ENCODE data around the gene GRID2.
"Not testable (repeated sequence)": the region's sequence is repeated elsewhere in the genome, so short reads cannot be mapped to it uniquely, and the experiment has no call there.

GRID2 gene

DNA sequence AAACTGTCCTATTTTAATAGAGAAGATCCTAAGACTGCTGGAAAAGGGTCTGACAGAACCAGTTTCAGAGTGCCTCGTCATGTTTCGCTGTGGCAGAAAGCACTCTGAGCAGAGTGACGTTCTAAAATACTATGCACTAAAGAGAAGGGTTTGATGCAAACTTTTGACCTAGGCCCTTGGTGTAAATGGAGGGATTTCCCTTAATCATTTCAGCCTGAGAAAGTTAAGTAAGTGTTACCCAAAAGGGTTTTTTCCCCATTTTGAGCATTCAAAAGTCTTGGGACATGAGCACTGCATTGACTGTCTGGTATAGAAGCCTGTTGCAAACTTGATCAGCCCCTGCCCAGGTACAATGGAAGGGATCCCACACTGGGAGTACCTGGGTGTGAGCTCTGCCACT, 1367.3 kb downstream of the GRID2 start:
- Histone ChIP-seq H3K4me3 (ENCODE audit: low read length) (no peak overlapping the region), H2AFZ (ENCODE audit: low read length) (no peak overlapping the region), H3K4me2 (ENCODE audit: low read depth, low read length) (no peak overlapping the region), H3K9me3 (replicated peaks; ENCODE audit: insufficient read depth, low read length) (no peaks in the 10 kb centered on the region), H3F3A (ENCODE audit: insufficient read depth, low read length) (no peaks in the 10 kb centered on the region), H4K20me1 (ENCODE audit: insufficient read depth, low read length) (no peaks in the 10 kb centered on the region), H3K27me3 (replicated peaks; ENCODE audit: insufficient read depth, low read length) (no peaks in the 10 kb centered on the region), H3K36me3 (replicated peaks; ENCODE audit: insufficient read depth, low read length) (no peaks in the 10 kb centered on the region), H3K9ac (ENCODE audit: low read length) (no peak overlapping the region), H3K9me2 (replicated peaks; ENCODE audit: insufficient read depth, low read length) (no peaks in the 10 kb centered on the region; the same call in 1 of the 2 replicates), H3K4me1 (ENCODE audit: low read length) (no peaks in the 10 kb centered on the region), H3K27ac (ENCODE audit: low read length) (no peak overlapping the region), H3K79me2 (ENCODE audit: low read length) (no peaks in the 10 kb centered on the region)
- TF ChIP-seq EZH2phosphoT487 (IDR thresholded peaks at IDR 0.05; ENCODE audit: low read length): no peak
- TF ChIP-seq, protein P1, sequence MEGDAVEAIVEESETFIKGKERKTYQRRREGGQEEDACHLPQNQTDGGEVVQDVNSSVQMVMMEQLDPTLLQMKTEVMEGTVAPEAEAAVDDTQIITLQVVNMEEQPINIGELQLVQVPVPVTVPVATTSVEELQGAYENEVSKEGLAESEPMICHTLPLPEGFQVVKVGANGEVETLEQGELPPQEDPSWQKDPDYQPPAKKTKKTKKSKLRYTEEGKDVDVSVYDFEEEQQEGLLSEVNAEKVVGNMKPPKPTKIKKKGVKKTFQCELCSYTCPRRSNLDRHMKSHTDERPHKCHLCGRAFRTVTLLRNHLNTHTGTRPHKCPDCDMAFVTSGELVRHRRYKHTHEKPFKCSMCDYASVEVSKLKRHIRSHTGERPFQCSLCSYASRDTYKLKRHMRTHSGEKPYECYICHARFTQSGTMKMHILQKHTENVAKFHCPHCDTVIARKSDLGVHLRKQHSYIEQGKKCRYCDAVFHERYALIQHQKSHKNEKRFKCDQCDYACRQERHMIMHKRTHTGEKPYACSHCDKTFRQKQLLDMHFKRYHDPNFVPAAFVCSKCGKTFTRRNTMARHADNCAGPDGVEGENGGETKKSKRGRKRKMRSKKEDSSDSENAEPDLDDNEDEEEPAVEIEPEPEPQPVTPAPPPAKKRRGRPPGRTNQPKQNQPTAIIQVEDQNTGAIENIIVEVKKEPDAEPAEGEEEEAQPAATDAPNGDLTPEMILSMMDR (IDR thresholded peaks at IDR 0.05; ENCODE audit: low read length): no peak
- TF ChIP-seq EZH2 (optimal IDR thresholded peaks at IDR 0.05; ENCODE audit: low read depth, low read length): no peak
- DNase-seq: no peak

- H3K9me2 ChIP-seq (replicated peaks; ENCODE audit: insufficient read depth, low read length); H3K9ac ChIP-seq (ENCODE audit: low read length); H3K79me2 ChIP-seq (ENCODE audit: low read length); H4K20me1 ChIP-seq (ENCODE audit: insufficient read depth, low read length); H3K4me1 ChIP-seq (ENCODE audit: low read length); DNase-seq; H2AFZ ChIP-seq (ENCODE audit: low read length); H3K4me3 ChIP-seq (ENCODE audit: low read length); H3K4me2 ChIP-seq (ENCODE audit: low read depth, low read length); H3K27ac ChIP-seq (ENCODE audit: low read length); H3K9me3 ChIP-seq (replicated peaks; ENCODE audit: insufficient read depth, low read length); H3K27me3 ChIP-seq (replicated peaks; ENCODE audit: insufficient read depth, low read length); H3K36me3 ChIP-seq (replicated peaks; ENCODE audit: insufficient read depth, low read length); H3F3A ChIP-seq (ENCODE audit: insufficient read depth, low read length): not testable (repeated sequence)
Observed at GRCh38 chr4:93676937-93677336, 1373.2 kb downstream of the GRID2 start.

DNA sequence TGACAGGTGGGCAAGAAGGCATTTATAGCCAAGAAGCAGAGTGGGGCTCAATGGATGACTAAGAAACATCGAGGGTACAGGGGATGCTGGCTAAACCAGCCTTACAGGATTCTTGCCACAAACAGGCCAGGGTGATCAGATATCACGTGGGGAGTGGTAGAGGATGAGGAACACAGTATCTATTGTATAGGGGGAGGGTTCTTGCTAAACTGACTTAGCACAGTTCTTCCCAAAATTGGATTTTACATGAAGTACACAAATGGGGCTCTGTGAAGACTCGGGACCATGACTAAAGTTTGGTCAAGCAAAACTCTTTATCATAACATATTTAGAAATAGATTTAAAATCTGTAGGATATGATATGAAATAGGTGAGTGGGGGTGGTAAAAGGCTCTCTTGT, 1380.8 kb downstream of the GRID2 start:
- H3K4me1 ChIP-seq (ENCODE audit: low read length): no peaks in the 10 kb centered on the region
- no peaks in the 10 kb centered on the region for H3F3A ChIP-seq (ENCODE audit: insufficient read depth, low read length)
- H4K20me1 ChIP-seq (ENCODE audit: insufficient read depth, low read length): no peaks in the 10 kb centered on the region
- DNase-seq: no peak
- no peak overlapping the region for H3K9ac ChIP-seq (ENCODE audit: low read length)
- no peak overlapping the region for H3K27ac ChIP-seq (ENCODE audit: low read length)
- no peaks in the 10 kb centered on the region for H3K9me3 ChIP-seq (replicated peaks; ENCODE audit: insufficient read depth, low read length)
- TF ChIP-seq EZH2 (optimal IDR thresholded peaks at IDR 0.05; ENCODE audit: low read depth, low read length) (no peak), EZH2phosphoT487 (IDR thresholded peaks at IDR 0.05; ENCODE audit: low read length) (no peak)
- TF ChIP-seq, protein P1 (IDR thresholded peaks at IDR 0.05; ENCODE audit: low read length): no peak
- H3K9me2 ChIP-seq (replicated peaks; ENCODE audit: insufficient read depth, low read length): no peaks in the 10 kb centered on the region
- H3K4me2 ChIP-seq (ENCODE audit: low read depth, low read length): no peak overlapping the region
- H3K4me3 ChIP-seq (ENCODE audit: low read length): no peak overlapping the region
- no peak overlapping the region for H2AFZ ChIP-seq (ENCODE audit: low read length)
- H3K27me3 ChIP-seq (replicated peaks; ENCODE audit: insufficient read depth, low read length): no peaks in the 10 kb centered on the region
- no peaks in the 10 kb centered on the region for H3K36me3 ChIP-seq (replicated peaks; ENCODE audit: insufficient read depth, low read length)
- no peaks in the 10 kb centered on the region for H3K79me2 ChIP-seq (ENCODE audit: low read length)

- H3K9ac ChIP-seq (ENCODE audit: low read length): no peak overlapping the region
- H3K27me3 ChIP-seq (replicated peaks; ENCODE audit: insufficient read depth, low read length): no peaks in the 10 kb centered on the region
- H3K79me2 ChIP-seq (ENCODE audit: low read length): no peaks in the 10 kb centered on the region
- no peaks in the 10 kb centered on the region for H3K36me3 ChIP-seq (replicated peaks; ENCODE audit: insufficient read depth, low read length)
- H3K4me3 ChIP-seq (ENCODE audit: low read length): no peak overlapping the region
- H2AFZ ChIP-seq (ENCODE audit: low read length): no peak overlapping the region
- no peak overlapping the region for H3K27ac ChIP-seq (ENCODE audit: low read length)
- H3K9me3 ChIP-seq (replicated peaks; ENCODE audit: insufficient read depth, low read length): no peaks in the 10 kb centered on the region
- no peak overlapping the region for H3K4me2 ChIP-seq (ENCODE audit: low read depth, low read length)
- no peaks in the 10 kb centered on the region for H4K20me1 ChIP-seq (ENCODE audit: insufficient read depth, low read length)
- no peak for DNase-seq
- no peak for TF ChIP-seq EZH2phosphoT487 (IDR thresholded peaks at IDR 0.05; ENCODE audit: low read length)
- TF ChIP-seq EZH2 (optimal IDR thresholded peaks at IDR 0.05; ENCODE audit: low read depth, low read length): no peak
- TF ChIP-seq, protein P1 (IDR thresholded peaks at IDR 0.05; ENCODE audit: low read length): no peak
- no peaks in the 10 kb centered on the region for H3K4me1 ChIP-seq (ENCODE audit: low read length)
- H3K9me2 ChIP-seq (replicated peaks; ENCODE audit: insufficient read depth, low read length): no peaks in the 10 kb centered on the region
- H3F3A ChIP-seq (ENCODE audit: insufficient read depth, low read length): no peaks in the 10 kb centered on the region
Observed at GRCh38 chr4:93687304-93687703, 1383.5 kb downstream of the GRID2 start.

Measured in MM.1S (cell line).